ENCODE measurements around the gene ARHGAP21. TPM values are rescaled to one million over a fixed set of nuclear protein-coding genes. Genes with fewer than 3 reads are reported as not detected.
A peak's percentile ranks its signal among the peaks of the same experiment; 100 is the strongest.

The ARHGAP21 gene
- total and polyA plus RNA-seq, 9 of the 15 experiments (the other 6 are each of a cell fraction or from before 2014, with no cell fraction given) = 13.6 to 145 (median 60.8) TPM

GRCh38 chr10:24556126-24556749, 167.4 kb downstream of the ARHGAP21 start:
- peaks cover 4 to 5% of the 10 kb centered on the region in 2 experiments; a peak in 4 of 5 replicates for H3K4me1 ChIP-seq (replicated peaks in 1 of 2; ENCODE audit: control insufficient read depth in 2 of 2, insufficient read depth in 2 of 2, low read length in 2 of 2)
- no peaks in the 10 kb centered on the region for H3K79me2 ChIP-seq (ENCODE audit: control insufficient read depth, insufficient read depth, low read length)
- DNase-seq (ENCODE audit: extremely low read depth in 1 of 4, low spot score in 3 of 4) (peak in 2 of 4 experiments; percentile 30 to 41), FAIRE-seq (no peak), ATAC-seq (peak; percentile 26)
- BruUV-seq (replicated peaks) = no TSS peak
- H4K20me1 ChIP-seq (replicated peaks; ENCODE audit: control insufficient read depth, insufficient read depth, low read length) = no peaks in the 10 kb centered on the region
- peaks cover 7 to 26% of the 10 kb centered on the region in 2 experiments; a peak in 4 of 5 replicates for H3K27me3 ChIP-seq (ENCODE audit: control insufficient read depth in 2 of 2, insufficient read depth in 2 of 2, low read length in 2 of 2)
- H3K36me3 ChIP-seq (ENCODE audit: control insufficient read depth, insufficient read depth, low read length) = no peaks in the 10 kb centered on the region
- in situ Hi-C loops (cut with MboI) (no loop called here), intact Hi-C loops (cut with micrococcal nuclease) (loop anchor here (2.0 kb wide), 1 partner anchor 37 kb away; no protein-coding TSS in a partner anchor)
- ChIA-PET CTCF (ENCODE audit: low intra/inter-chr PET ratio) (interaction anchor here (0.5 kb wide), 1 partner anchor 1941 kb away, joined by 4 read pairs; no protein-coding TSS in a partner anchor), POLR2A (interaction anchor here (0.6 to 1.5 kb wide), 2 partner anchors 96 to 622 kb away, joined by 3 read pairs; no protein-coding TSS in a partner anchor)
- H2AFZ ChIP-seq (ENCODE audit: low read depth, low read length) = no peak overlapping the region
- H3K9me3 ChIP-seq (replicated peaks; ENCODE audit: control insufficient read depth, insufficient read depth, low read depth, low read length) = no peaks in the 10 kb centered on the region
- WGBS (ENCODE audit: insufficient coverage, low coverage, missing lambda C conversion rate) = 22% methylated on average over 4 of the region's 4 CpGs
- no peak overlapping the region for H3K4me3 ChIP-seq
- H3K4me2 ChIP-seq (ENCODE audit: insufficient read depth, low read length) = no peak overlapping the region; the same call in 1 of the 2 replicates
- H3K9me1 ChIP-seq (ENCODE audit: control insufficient read depth, insufficient read depth, low read length) = no peaks in the 10 kb centered on the region
- H3K9ac ChIP-seq (ENCODE audit: insufficient read depth in 1 of 2, low read depth in 2 of 2, low read length in 2 of 2) = no peak overlapping the region
- H3K27ac ChIP-seq (ENCODE audit: extremely low read depth, low read depth, low read length) = no peak overlapping the region
- TF ChIP-seq ESRRA (IDR thresholded peaks at IDR 0.05; ENCODE audit: borderline replicate concordance, low read depth) (peak; percentile 84; the same call in 1 of the 2 replicates), RUNX1 (IDR thresholded peaks at IDR 0.05; ENCODE audit: low read depth) (no peak), MNT (conservative IDR thresholded peaks at IDR 0.05) (no peak), ZNF561 (CRISPR knock-in tag; conservative IDR thresholded peaks at IDR 0.05) (no peak), SETDB1 (IDR thresholded peaks at IDR 0.05; ENCODE audit: low read length) (no peak), ZC3H11A (IDR thresholded peaks at IDR 0.05; ENCODE audit: low read depth, low read length) (no peak), ZNF592 (IDR thresholded peaks at IDR 0.05) (no peak), CTBP1 (IDR thresholded peaks at IDR 0.05; ENCODE audit: borderline replicate concordance) (peak; percentile 19; the same call in 1 of the 2 replicates), RCOR1 (IDR thresholded peaks at IDR 0.05; ENCODE audit: borderline replicate concordance in 1 of 2, low read depth in 2 of 2, low read length in 2 of 2) (peak in 1 of 2 experiments; percentile 36; a peak in 1 of 4 replicates)
